ENCODE results near the gene NLRC3. TPM values are rescaled to one million over a fixed set of nuclear protein-coding genes. Genes with fewer than 3 reads are reported as not detected.
A peak's percentile ranks its signal among the peaks of the same experiment; 100 is the strongest.

NLRC3 gene
- total and polyA plus RNA-seq, 3 donors from 2014 or later, result 0.76 to 3.0 (median 1.9) TPM

GRCh38 chr16:3541527-3542155 is 35.6 kb downstream of the NLRC3 start:
- intact Hi-C loops (cut with DNase I; ENCODE audit: low total_unique reads), result no loop called here

GRCh38 chr16:3538222-3538621 is 39.0 kb downstream of the NLRC3 start:
- WGBS, 2 donors, result 90 to 94% methylated on average over 4 of the region's 4 CpGs
- Histone ChIP-seq H3K27ac (no peak overlapping the region), H3K4me1 (no peaks in the 10 kb centered on the region), H3K36me3 (ENCODE audit: low read depth, missing control alignments) (no peaks in the 10 kb centered on the region), H3K9me3 (no peaks in the 10 kb centered on the region), H3K4me3 (no peak overlapping the region), H3K27me3 (no peaks in the 10 kb centered on the region)
- intact Hi-C loops (cut with DNase I; ENCODE audit: low total_unique reads), result no loop called here
- TF ChIP-seq POLR2A (IDR thresholded peaks at IDR 0.05) (no peak), CTCF (IDR thresholded peaks at IDR 0.05) (no peak)
- no peak for DNase-seq

More at GRCh38 chr16:3541527-3542155, 35.6 kb downstream of the NLRC3 start:
- no peak for DNase-seq
- TF ChIP-seq POLR2A (IDR thresholded peaks at IDR 0.05), result no peak
- no peak for TF ChIP-seq CTCF (IDR thresholded peaks at IDR 0.05)
- no peaks in the 10 kb centered on the region for H3K27me3 ChIP-seq
- H3K9me3 ChIP-seq, result no peaks in the 10 kb centered on the region
- no peak overlapping the region for H3K27ac ChIP-seq
- no peaks in the 10 kb centered on the region for H3K36me3 ChIP-seq (ENCODE audit: low read depth, missing control alignments)
- H3K4me1 ChIP-seq, result no peaks in the 10 kb centered on the region
- 87 to 92% methylated on average over 11 to 13 of the region's 13 CpGs for WGBS, 2 donors
- no peak overlapping the region for H3K4me3 ChIP-seq

- no peak overlapping the region for H3K4me3 ChIP-seq
- H3K9me3 ChIP-seq, result no peaks in the 10 kb centered on the region
- WGBS, 2 donors, result 48 to 63% methylated on average over 4 of the region's 4 CpGs
- intact Hi-C loops (cut with DNase I; ENCODE audit: low total_unique reads), result no loop called here
- no peak for DNase-seq
- H3K4me1 ChIP-seq, result no peaks in the 10 kb centered on the region
- TF ChIP-seq CTCF (IDR thresholded peaks at IDR 0.05) (no peak), POLR2A (IDR thresholded peaks at IDR 0.05) (no peak)
- no peaks in the 10 kb centered on the region for H3K36me3 ChIP-seq (ENCODE audit: low read depth, missing control alignments)
- H3K27ac ChIP-seq, result peak overlapping the region in 1 of 2 donors; percentile 29
- no peaks in the 10 kb centered on the region for H3K27me3 ChIP-seq
These were observed 40.4 kb downstream of the NLRC3 start for GRCh38 chr16:3536851-3537250.

GRCh38 chr16:3536271-3536731 is 40.9 kb downstream of the NLRC3 start:
- H3K27ac ChIP-seq, result peak overlapping the region in 1 of 2 donors; percentile 29
- no peaks in the 10 kb centered on the region for H3K4me1 ChIP-seq
- no peak for DNase-seq
- no peak for TF ChIP-seq CTCF (IDR thresholded peaks at IDR 0.05)
- no peak for TF ChIP-seq POLR2A (IDR thresholded peaks at IDR 0.05)
- intact Hi-C loops (cut with DNase I; ENCODE audit: low total_unique reads), result no loop called here
- no peaks in the 10 kb centered on the region for H3K27me3 ChIP-seq
- 72 to 73% methylated on average over 3 of the region's 3 CpGs for WGBS, 2 donors
- no peaks in the 10 kb centered on the region for H3K36me3 ChIP-seq (ENCODE audit: low read depth, missing control alignments)
- H3K4me3 ChIP-seq, result no peak overlapping the region
- H3K9me3 ChIP-seq, result no peaks in the 10 kb centered on the region

GRCh38 chr16:3534126-3534525 is 43.1 kb downstream of the NLRC3 start:
- Histone ChIP-seq H3K27ac (no peak overlapping the region), H3K4me1 (no peaks in the 10 kb centered on the region), H3K27me3 (no peaks in the 10 kb centered on the region), H3K4me3 (no peak overlapping the region), H3K9me3 (no peaks in the 10 kb centered on the region), H3K36me3 (ENCODE audit: low read depth, missing control alignments) (no peaks in the 10 kb centered on the region)
- 94% methylated on average over 9 to 10 of the region's 10 CpGs for WGBS, 2 donors
- intact Hi-C loops (cut with DNase I; ENCODE audit: low total_unique reads), result no loop called here
- no peak for DNase-seq
- TF ChIP-seq CTCF (IDR thresholded peaks at IDR 0.05), result no peak
- no peak for TF ChIP-seq POLR2A (IDR thresholded peaks at IDR 0.05)

Data from testis (tissue), 3 donors.